Hippocampal formation (tissue), 2 donors: ENCODE data around the gene JAGN1.
A peak's percentile ranks its signal among the peaks of the same experiment; 100 is the strongest.
"Not testable (repeated sequence)": the region's sequence is repeated elsewhere in the genome, so short reads cannot be mapped to it uniquely, and the experiment has no call there.

Experiments
- DNase-seq, 2 donors: peaks; one replicate each; lab custom pipeline; 2025; lab: John Stamatoyannopoulos, UW

JAGN1 gene

DNA sequence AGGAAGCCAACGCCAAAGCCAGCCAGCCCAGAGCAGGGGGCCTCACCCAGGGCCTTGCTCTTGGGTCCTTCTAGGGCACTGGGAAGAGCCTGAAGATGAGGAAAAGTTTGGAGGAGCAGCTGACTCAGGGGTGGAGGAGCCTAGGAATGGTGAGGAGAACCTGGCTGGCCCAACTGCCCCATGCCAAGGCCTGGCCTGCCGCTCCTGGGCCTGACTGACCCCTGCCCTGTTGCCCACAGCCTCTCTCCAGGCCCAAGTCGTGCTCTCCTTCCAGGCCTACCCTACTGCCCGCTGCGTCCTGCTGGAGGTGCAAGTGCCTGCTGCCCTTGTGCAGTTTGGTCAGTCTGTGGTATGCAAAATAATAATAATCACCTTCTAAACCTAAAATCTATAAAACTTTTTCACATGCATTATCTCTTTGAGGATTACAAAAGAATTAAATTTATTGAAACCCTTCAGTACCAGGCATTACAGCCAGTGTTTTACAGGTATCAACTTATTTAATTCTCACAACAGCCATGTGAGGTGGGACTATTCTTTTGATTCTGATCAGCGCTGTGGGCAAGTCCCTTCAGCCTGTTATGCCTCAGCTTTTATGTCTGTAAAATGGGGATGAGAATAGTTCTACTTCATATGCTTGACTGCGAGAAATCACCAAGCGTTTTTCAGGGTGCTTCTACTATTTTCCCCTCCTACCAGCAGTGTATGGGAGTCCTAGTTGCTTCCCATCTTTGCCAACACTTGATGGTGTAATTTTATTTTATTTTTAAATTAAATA lies 28.0 kb downstream of the JAGN1 start:
- no peak for DNase-seq

DNA sequence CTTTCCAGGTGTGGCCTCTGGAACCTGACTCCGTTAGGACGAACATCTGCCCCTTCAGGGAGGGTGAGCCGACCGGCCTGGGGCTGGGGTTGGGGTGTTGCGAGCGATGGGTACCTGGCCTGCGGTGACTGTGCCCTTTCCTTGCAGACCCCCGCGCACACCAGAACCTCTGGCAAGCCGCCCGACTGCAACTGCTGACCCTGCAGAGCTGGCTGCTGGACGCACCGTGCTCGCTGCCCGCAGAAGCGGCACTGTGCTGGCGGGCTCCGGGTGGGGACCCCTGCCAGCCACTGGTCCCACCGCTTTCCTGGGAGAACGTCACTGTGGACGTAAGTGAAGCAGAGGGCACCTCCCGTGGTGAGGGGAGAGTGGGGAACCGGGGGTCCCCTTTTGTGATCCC lies 37.7 kb downstream of the JAGN1 start:
- DNase-seq, result no peak

DNA sequence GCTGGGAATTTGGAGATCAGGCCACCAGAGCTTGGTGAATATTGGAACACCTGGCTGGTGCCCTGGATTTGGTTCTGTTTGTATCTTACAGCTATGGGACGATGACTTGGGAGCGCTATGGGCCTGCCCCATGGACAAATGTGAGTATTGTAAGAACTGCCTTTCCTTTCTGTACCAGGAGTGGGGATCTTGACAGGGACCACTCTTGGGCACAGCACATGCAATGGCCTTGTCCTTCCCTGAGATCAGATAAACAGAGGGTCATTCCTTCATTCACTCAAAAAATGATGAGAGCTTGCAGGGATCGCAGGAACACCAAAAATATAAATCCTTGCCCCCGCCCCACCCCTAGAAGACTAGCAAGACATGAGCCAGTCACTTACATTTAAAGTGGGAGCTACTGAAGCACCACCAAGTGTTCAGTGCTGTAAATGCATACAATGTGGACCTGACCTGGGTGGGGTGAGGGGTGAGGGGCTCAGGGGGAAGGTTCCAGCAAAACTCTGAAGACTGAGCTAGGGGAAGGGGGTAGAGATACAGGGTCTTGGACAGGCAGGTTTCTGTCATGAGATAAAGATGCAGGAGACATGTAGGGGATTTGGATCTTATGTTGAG lies 40.5 kb downstream of the JAGN1 start:
- no peak for DNase-seq

DNA sequence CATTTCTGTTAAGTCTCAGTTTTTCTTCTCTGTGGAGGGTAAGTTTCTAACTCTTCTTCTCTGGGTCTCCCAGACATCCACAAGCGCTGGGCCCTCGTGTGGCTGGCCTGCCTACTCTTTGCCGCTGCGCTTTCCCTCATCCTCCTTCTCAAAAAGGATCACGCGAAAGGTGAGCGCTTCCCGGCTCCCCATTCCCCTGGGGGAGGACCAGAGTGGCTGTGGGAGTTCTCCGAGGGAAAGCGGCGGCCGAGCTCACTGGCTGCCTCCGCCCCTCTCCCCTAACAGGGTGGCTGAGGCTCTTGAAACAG lies 42.1 kb downstream of the JAGN1 start:
- DNase-seq, result no peak

DNA sequence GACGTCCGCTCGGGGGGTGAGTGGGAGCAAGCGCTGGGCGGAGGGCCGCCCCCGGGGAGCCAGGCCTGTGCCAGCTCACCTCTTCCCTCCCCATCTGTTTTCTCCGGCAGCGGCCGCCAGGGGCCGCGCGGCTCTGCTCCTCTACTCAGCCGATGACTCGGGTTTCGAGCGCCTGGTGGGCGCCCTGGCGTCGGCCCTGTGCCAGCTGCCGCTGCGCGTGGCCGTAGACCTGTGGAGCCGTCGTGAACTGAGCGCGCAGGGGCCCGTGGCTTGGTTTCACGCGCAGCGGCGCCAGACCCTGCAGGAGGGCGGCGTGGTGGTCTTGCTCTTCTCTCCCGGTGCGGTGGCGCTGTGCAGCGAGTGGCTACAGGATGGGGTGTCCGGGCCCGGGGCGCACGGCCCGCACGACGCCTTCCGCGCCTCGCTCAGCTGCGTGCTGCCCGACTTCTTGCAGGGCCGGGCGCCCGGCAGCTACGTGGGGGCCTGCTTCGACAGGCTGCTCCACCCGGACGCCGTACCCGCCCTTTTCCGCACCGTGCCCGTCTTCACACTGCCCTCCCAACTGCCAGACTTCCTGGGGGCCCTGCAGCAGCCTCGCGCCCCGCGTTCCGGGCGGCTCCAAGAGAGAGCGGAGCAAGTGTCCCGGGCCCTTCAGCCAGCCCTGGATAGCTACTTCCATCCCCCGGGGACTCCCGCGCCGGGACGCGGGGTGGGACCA lies 42.6 kb downstream of the JAGN1 start:
- peak; percentile 29 to 60 for DNase-seq

DNA sequence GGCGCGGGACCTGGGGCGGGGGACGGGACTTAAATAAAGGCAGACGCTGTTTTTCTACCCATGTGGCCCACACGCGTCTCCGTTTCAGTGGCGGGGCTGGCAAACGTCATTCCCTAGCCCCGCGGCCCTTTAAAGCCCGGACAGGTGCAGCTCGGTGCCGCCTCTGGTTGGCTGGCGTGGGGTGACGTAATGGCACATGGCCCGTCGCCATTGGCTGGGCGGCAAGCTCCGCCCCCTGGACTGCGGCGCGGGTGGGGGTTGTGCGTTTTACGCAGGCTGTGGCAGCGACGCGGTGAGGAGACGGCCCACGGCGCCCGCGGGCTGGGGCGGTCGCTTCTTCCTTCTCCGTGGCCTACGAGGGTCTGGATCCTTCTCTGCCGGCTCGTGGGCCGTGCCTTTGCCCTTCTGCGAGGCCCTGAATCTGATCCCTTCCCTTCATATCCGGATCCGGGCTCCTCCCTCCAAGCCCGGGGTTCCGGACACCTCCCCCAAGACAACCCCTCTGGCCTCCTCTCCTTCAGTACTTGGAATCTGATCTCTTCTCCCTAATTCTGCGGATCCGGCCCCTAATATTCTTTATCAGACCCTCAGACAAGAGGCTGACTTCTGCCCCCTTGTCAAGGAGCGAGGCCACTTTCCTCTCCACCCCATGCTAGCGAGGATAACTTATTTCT lies 43.3 kb downstream of the JAGN1 start, which contains the start of gene CRELD1:
Gene CRELD1 (plus strand): TSS at position 274 of the 674 bp plus-strand sequence. CDS start 605 bp downstream, outside the sequence.
- peak; percentile 94 to 98 for DNase-seq

DNA sequence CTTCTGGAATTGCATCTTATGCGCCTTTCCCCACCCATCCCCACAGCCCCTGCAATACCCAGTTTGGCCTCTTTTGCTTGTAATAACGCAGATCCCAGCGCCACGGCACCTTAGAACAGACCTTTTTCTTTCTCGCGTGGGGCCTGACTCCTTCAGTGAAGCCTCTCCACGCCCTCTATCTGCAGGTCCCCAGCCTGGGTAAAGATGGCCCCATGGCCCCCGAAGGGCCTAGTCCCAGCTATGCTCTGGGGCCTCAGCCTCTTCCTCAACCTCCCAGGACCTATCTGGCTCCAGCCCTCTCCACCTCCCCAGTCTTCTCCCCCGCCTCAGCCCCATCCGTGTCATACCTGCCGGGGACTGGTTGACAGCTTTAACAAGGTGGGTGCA lies 43.8 kb downstream of the JAGN1 start:
- no peak for DNase-seq

DNA sequence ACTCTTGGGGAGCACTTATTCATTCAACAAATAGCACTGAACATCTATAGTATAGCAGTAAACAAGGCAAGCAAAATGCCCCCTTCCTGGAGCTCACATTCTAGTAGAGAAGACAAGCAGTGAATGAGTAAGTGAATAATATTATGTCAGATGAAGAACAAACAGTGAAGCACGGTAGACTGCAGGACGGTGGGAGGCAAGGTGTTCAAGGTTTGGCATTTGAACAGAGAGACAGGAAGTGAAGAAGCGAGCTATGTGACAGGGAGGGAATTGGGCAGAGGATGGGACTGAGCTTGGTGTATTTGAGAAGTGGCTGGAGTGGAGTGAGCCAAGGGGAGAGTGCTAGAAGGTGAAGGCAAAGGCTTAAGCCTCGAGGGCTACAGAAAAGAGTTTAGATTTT lies 44.6 kb downstream of the JAGN1 start:
- DNase-seq, result no peak

DNA sequence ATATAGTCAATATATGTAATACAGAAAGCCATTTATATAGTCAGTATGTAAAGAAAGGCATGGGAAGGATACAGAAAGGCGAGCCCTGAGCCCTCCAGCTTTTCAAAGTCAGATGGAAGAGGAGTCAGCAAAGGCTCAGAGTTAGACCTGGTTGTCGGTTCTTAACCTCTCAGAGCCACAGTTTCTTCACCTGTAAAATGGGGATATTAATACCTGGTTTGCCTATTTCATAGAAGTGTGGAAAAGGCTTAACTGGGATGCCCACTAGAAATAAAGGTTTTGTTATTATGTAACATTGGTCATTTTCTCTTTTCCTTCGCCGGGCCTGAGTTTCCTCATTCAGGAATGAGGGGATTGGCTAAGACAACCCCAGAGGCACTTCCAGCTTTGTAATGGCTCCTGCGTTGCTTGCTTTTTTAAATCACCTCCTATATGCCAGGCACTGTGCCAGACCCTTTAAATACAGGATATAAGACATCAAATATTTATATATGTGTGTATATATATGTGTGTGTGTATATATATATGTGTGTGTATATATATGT lies 45.6 kb downstream of the JAGN1 start:
- no peak for DNase-seq

DNA sequence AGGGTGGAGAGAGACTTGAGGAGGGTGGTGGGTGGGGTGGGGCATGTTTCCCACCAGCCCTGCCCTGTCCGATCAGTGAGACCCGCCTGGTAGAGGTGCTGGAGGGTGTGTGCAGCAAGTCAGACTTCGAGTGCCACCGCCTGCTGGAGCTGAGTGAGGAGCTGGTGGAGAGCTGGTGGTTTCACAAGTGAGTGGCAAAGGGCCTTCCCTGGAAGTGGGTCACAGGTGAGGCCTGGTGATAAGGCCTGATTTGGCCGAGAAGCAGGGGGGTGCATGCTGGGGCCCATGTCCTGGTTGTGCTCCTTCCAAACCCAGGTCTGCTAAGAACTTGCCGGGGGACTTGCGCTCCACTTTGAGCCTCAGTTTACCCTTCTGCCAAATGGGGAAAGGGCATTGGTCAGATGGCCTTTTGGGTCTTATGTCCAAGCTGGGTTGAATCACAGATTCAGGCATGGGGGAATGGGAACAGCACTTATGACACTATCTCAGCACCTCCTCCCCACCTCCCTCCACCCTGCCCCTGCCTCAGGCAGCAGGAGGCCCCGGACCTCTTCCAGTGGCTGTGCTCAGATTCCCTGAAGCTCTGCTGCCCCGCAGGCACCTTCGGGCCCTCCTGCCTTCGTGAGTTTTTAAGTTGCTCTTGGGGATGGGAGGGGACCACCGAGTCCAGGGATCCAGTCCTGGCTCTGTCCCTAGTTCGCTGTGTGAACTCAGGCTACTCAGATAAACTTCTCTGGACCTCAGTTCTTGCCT lies 47.3 kb downstream of the JAGN1 start:
- DNase-seq, result no peak

DNA sequence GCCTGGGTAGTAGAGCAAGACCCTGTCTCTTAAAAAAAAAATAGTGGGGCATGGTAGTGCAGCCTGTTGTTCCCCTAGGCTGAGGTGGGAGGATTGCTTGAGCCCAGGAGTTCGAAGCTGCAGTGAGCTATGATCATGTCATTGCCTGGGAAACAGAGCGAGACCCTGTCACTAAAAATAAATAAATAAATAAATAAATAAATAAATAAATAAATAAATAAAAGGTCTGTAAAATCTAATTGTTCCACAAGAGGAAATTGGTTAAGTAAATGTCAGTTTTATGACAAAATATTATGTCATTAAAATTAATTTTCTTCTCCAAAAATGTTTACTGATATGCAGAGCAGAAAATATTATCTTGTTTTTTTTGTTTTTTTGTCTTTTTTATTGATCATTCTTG lies 48.6 kb downstream of the JAGN1 start:
- DNase-seq, result no peak

DNA sequence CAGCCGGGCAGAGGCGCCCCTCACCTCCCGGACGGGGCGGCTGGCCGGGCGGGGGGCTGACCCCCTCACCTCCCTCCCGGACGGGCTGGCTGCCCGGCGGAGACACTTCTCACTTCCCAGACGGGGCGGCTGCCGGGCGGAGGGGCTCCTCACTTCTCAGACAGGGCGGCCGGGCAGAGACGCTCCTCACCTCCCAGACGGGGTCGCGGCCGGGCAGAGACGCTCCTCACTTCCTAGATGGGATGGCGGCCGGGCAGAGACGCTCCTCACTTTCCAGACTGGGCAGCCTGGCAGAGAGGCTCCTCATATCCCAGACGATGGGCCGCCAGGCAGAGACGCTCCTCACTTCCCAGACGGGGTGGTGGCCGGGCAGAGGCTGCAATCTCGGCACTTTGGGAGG lies 49.5 kb downstream of the JAGN1 start:
- not testable (repeated sequence) for DNase-seq

DNA sequence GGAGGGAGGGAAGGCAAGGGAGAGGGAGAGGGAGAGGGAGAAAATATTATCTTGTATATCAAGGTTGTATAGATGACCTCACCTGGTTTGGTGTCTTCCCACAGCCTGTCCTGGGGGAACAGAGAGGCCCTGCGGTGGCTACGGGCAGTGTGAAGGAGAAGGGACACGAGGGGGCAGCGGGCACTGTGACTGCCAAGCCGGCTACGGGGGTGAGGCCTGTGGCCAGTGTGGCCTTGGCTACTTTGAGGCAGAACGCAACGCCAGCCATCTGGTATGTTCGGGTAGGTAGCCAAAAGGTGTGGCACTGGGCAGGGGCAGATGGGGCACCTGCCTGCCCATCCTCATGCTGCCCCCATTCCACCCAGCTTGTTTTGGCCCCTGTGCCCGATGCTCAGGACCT lies 50.3 kb downstream of the JAGN1 start:
- no peak for DNase-seq

DNA sequence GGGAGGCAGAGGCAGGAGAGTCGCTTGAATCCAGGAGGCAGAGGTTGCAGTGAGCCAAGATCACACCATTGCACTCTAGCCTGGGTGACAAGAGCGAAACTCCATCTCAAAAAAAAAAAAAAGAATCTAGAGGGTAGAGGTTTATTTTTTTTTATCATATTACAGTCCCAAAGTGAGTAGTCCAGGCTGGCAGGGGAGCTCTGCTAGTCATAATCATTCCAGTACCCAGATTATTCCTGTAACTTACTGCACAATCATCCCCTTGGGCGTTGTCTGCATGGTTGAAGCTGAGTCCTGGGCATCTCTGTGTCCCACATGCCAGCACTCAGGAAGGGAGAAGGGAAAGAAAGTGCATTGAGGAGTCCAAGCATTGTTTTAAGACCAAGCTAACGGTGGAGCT lies 51.8 kb downstream of the JAGN1 start:
- no peak for DNase-seq

DNA sequence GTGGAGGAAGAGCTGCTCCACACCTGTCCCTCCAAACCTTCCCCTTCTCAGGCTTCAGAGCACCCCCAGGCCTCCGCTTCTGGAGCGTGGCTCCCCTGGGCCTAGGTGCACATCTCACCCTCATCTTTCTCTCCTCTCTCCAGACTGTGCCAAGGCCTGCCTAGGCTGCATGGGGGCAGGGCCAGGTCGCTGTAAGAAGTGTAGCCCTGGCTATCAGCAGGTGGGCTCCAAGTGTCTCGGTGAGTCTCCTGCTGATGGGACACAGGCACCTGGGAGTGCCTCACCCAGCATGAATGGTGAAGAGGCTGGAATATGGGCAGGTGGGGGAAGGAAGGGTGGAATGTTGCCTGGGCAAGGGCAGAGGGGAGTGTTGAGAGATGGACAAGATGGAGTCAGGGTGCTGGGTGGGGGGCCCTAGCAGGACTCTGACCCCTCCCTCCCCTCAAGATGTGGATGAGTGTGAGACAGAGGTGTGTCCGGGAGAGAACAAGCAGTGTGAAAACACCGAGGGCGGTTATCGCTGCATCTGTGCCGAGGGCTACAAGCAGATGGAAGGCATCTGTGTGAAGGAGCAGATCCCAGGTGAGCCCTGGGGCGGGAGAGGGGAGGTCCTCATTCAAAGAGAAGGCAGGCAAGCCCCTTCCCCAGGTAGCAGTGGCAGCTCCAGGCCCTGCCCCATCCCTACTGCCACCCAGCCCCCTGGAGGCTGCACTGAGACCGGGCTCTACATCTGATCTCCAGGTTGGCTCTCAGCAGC lies 52.7 kb downstream of the JAGN1 start:
- DNase-seq, result no peak
